ENCODE data around the gene PRX.

- TF ChIP-seq CTCF (conservative IDR thresholded peaks at IDR 0.05) (no peak), EZH2 (IDR thresholded peaks at IDR 0.05; ENCODE audit: low read depth) (no peak)
Measured at GRCh38 chr19:40424637-40425449, 11.7 kb upstream of the PRX start.
